HFF-Myc (cell line): ENCODE data around the gene MAP1LC3B2.

Source experiments
- DNase-seq: peaks from one replicate; pipeline ENCODE4 v3.0.0-alpha.2; 2011; ENCODE audit warnings: low read depth; ENCODE audit errors: extremely low read depth
- H3K4me3 ChIP-seq: replicated peaks from 2 replicates; pipeline ENCODE4 v1.5.1; 2011; ENCODE audit warnings: low read depth, mild to moderate bottlenecking, control low read depth, low read length
- TF ChIP-seq, protein P1 (sequence below): IDR thresholded peaks from 2 replicates; pipeline ENCODE4 v1.5.1; 2012; ENCODE audit warnings: mild to moderate bottlenecking, low read depth, low read length, control low read depth; ENCODE audit errors: missing control alignments

MAP1LC3B2 gene

DNA sequence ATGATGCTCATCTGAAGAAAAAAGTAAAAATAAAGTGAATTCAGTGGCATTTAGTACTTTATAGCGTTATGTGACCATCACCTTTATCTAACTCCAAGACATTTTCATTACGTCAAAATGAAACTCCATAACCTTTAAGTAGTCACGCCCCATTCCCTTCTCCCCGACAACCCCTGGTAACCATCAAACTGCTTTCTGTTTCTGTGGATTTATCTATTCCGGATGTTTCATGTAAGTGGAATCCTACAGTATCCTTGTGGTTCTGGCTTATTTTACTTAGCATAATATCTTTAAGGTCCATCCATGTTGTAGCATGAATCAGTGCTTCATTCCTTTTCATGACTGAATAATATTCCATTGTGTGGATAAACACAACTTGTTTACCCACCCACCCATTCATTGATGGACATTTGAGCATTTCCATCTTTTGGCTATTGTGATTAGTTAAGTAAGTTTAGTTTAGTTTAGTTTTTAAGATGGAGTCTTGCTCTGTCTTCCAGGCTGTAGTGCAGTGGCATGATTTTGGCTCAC is 18.5 kb upstream of the MAP1LC3B2 start:
- TF ChIP-seq, protein P1, sequence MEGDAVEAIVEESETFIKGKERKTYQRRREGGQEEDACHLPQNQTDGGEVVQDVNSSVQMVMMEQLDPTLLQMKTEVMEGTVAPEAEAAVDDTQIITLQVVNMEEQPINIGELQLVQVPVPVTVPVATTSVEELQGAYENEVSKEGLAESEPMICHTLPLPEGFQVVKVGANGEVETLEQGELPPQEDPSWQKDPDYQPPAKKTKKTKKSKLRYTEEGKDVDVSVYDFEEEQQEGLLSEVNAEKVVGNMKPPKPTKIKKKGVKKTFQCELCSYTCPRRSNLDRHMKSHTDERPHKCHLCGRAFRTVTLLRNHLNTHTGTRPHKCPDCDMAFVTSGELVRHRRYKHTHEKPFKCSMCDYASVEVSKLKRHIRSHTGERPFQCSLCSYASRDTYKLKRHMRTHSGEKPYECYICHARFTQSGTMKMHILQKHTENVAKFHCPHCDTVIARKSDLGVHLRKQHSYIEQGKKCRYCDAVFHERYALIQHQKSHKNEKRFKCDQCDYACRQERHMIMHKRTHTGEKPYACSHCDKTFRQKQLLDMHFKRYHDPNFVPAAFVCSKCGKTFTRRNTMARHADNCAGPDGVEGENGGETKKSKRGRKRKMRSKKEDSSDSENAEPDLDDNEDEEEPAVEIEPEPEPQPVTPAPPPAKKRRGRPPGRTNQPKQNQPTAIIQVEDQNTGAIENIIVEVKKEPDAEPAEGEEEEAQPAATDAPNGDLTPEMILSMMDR, result no peak
- DNase-seq, result no peak
- no peak overlapping the region for H3K4me3 ChIP-seq

DNA sequence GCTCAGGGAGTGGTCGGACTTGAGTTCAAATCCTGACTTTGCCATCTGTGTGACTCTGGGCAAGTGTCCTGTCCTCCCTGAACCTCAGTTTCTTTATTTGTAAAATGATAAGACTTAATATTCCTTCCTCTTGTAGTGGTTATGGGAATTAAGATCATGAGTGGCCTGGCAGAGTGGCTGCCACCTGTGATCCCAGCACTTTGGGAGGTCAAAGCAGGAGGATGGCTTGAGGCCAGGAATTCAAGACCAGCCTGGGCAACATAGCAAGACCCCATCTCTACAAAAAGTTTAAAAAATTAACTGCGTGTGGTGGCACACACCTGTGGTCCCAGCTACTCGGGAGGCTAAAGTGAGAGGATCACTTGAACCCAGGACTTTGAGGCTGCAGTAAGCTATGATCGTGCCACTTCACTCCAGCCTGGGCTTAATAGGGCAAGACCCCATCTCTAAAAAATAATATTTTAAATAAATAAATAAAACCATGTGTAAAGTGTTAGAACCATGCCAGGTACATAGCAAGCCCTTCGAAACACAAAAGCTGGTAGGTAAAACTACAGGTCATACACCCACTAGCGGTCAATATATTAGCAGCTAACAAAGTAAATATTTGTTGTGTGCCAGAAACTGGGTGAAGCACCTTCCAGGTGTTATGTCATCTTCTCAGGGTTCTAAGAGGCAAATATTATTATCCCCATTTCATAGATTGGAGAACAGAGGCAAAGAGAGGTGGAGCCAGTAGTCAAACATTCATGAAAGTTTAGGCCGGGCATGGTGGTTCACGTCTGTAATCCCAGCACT is 17.4 kb upstream of the MAP1LC3B2 start:
- no peak overlapping the region for H3K4me3 ChIP-seq
- TF ChIP-seq, protein P1, result no peak
- DNase-seq, result no peak

DNA sequence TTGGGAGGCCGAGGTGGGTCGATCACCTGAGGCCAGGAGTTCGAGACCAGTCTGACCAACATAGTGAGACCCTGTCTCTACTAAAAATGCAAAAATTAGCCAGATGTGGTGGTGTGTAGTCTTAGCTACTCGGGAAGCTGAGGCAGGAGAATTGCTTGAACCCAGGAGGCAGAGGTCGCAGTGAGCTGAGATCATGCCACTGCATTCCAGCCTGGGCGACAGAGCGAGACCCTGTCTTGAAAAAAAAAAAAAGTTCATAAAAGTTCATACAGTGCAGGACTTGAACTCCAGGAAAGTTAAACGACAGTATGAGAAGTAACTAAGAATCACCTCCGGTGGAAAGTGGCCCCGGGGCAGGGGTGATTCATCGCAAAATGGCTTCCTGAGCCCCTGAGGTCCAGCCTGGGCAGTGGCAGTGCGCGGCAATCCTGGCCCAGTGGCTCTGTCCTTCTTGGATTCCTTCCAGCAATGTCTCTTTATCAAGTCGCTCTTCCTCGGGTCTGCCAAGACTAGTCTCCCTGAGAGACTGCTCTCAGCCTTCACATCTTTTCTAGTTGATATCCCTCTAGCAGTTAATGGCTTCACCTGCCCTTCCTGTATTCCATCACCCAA is 16.7 kb upstream of the MAP1LC3B2 start:
- DNase-seq, result no peak
- H3K4me3 ChIP-seq, result no peak overlapping the region
- TF ChIP-seq, protein P1, result no peak

DNA sequence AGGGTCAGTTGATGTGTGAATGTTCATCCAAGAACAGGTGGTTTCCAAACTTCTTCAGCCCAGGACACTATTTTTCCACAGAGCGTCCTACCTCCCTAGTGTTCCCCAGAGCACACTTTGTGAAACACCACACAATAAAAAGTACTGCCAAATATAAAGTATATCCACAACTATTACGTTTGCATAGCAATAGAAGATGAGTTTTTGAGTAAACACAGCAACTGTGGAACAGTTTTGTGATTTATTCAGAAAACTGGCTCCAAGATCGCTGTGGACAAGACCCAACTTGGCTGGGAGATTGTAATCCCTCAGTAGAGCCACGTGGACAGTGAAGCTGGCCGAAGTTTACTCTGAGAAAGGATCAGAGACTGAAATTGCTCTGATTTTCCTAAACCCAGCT is 14.5 kb upstream of the MAP1LC3B2 start:
- H3K4me3 ChIP-seq, result no peak overlapping the region
- no peak for DNase-seq
- TF ChIP-seq, protein P1, result no peak

DNA sequence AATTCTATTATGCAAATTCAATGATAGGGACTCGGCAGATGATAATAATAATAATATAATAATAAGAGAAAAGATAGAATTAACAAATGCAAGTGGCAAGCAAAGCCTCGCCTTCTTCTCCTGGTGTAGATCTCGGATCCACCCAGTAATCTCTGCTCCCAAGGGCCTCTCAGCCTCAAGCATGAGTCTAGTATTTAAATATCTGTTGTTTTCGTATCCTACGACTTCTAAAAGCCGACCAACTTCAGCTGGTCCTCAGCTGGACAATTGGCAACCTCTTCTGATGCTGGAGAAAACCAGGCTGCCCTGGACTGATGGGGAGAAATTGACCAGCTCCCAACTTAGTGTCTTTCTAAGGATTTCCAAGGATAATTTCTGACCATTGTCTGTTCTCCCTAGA is 14.0 kb upstream of the MAP1LC3B2 start:
- TF ChIP-seq, protein P1, result no peak
- no peak overlapping the region for H3K4me3 ChIP-seq
- DNase-seq, result no peak

DNA sequence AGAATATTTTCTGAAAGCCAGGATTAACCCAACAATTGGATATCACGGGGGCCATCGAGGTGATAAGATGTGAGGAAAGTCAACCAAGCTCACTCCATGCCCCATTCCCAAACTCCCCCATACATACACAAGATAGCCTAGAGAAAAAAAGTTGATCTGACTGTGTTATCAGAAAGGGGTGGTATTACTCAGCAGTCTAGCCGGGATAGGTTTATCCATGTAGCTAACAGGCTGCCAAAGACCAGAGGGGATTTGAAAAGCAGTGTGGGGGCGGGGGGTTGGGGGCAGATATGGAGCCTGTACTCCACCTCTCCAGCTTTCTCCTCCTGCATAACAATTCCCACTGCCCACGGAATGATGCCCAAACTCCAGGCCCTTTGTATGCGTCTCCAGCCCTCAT is 13.2 kb upstream of the MAP1LC3B2 start:
- H3K4me3 ChIP-seq, result no peak overlapping the region
- TF ChIP-seq, protein P1, result no peak
- no peak for DNase-seq
